Measurements from ENCODE around the gene RHEX.
"Not testable (repeated sequence)": the region's sequence is repeated elsewhere in the genome, so short reads cannot be mapped to it uniquely, and the experiment has no call there.

Gene RHEX

GRCh38 chr1:206060844-206061243 is 7.9 kb downstream of the RHEX start:
- DNase-seq = no peak

- DNase-seq = no peak
Measured at GRCh38 chr1:206062464-206062863, 9.5 kb downstream of the RHEX start.

- DNase-seq = not testable (repeated sequence)
Measured at GRCh38 chr1:206064001-206064400, 11.0 kb downstream of the RHEX start.

- not testable (repeated sequence) for DNase-seq
Measured at GRCh38 chr1:206064501-206064900, 11.5 kb downstream of the RHEX start.

GRCh38 chr1:206065547-206066145 is 12.7 kb downstream of the RHEX start:
- DNase-seq = no peak

- no peak for DNase-seq
Measured at GRCh38 chr1:206066479-206067171, 13.7 kb downstream of the RHEX start.

GRCh38 chr1:206067486-206068227 is 14.7 kb downstream of the RHEX start:
- DNase-seq = no peak

GRCh38 chr1:206068314-206068713 is 15.3 kb downstream of the RHEX start:
- DNase-seq = no peak

GRCh38 chr1:206070627-206071304 is 17.8 kb downstream of the RHEX start:
- DNase-seq = no peak

GRCh38 chr1:206074839-206075238 is 21.9 kb downstream of the RHEX start:
- DNase-seq = no peak

GRCh38 chr1:206075786-206076755 is 23.1 kb downstream of the RHEX start:
- no peak for DNase-seq

- no peak for DNase-seq
Measured at GRCh38 chr1:206079135-206079534, 26.2 kb downstream of the RHEX start.

- DNase-seq = no peak
Measured at GRCh38 chr1:206080026-206080820, 27.2 kb downstream of the RHEX start.

GRCh38 chr1:206081856-206082255 is 28.9 kb downstream of the RHEX start:
- no peak for DNase-seq

- DNase-seq = no peak
Measured at GRCh38 chr1:206082831-206083695, 30.1 kb downstream of the RHEX start.

GRCh38 chr1:206083750-206084149 is 30.8 kb downstream of the RHEX start:
- DNase-seq = no peak

- DNase-seq = no peak
Measured at GRCh38 chr1:206087091-206087490, 34.1 kb downstream of the RHEX start.

GRCh38 chr1:206089341-206089740 is 36.4 kb downstream of the RHEX start:
- no peak for DNase-seq

GRCh38 chr1:206094024-206094423 is 41.1 kb downstream of the RHEX start:
- no peak for DNase-seq

- no peak for DNase-seq
Measured at GRCh38 chr1:206097381-206097780, 44.4 kb downstream of the RHEX start.

Measured in cerebellar nuclear complex (tissue), 1 donor.